Mucosa of stomach (tissue), 1 donor: ENCODE results near the gene NUDT3.

ENCODE experiments used
- H3K27me3 ChIP-seq: one replicate; pipeline ENCODE4 v1.7.0; 2013; ENCODE audit warnings: mild to moderate bottlenecking, low read length; ENCODE audit not compliant: control insufficient read depth, insufficient read depth
- H3K36me3 ChIP-seq: one replicate; pipeline ENCODE4 v1.7.0; 2013; ENCODE audit warnings: low read length; ENCODE audit not compliant: control insufficient read depth, insufficient read depth
- H3K4me1 ChIP-seq: one replicate; pipeline ENCODE4 v1.7.0; 2013; ENCODE audit warnings: mild to moderate bottlenecking, low read length; ENCODE audit not compliant: control insufficient read depth, insufficient read depth
- H3K4me3 ChIP-seq: one replicate; pipeline ENCODE4 v1.7.0; 2013; ENCODE audit warnings: low read length
- H3K9ac ChIP-seq: one replicate; pipeline ENCODE4 v1.7.0; 2013; ENCODE audit warnings: mild to moderate bottlenecking, low read length, moderate library complexity
- H3K9me3 ChIP-seq: one replicate; pipeline ENCODE4 v1.7.0; 2013; ENCODE audit warnings: mild to moderate bottlenecking, low read length, moderate library complexity; ENCODE audit not compliant: control insufficient read depth
- donor health status: Pancreatic carcinoma.

NUDT3 gene

DNA sequence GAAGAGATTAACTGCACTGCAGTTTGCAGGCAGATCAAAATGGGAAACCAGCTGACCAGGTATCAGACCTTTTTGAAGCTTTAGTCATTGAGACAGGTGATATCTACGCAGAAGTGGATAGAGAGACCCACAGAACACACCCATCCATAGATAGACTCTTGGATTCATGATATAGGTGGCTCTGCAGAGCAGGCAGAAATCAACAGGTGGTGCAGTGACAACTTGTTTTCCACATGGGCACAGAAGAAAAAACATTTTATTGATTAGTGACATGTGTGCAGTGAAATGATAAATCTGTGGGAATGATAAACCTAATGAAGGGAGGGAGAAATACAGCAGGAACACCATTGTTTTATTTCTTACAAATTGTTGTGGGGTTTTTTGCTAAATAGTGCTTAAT lies 45.2 kb downstream of the NUDT3 start:
- Histone ChIP-seq H3K27me3 (no peaks in the 10 kb centered on the region), H3K9ac (no peak overlapping the region), H3K4me1 (peaks cover 5% of the 10 kb centered on the region), H3K4me3 (no peak overlapping the region), H3K36me3 (no peaks in the 10 kb centered on the region), H3K9me3 (no peaks in the 10 kb centered on the region)

DNA sequence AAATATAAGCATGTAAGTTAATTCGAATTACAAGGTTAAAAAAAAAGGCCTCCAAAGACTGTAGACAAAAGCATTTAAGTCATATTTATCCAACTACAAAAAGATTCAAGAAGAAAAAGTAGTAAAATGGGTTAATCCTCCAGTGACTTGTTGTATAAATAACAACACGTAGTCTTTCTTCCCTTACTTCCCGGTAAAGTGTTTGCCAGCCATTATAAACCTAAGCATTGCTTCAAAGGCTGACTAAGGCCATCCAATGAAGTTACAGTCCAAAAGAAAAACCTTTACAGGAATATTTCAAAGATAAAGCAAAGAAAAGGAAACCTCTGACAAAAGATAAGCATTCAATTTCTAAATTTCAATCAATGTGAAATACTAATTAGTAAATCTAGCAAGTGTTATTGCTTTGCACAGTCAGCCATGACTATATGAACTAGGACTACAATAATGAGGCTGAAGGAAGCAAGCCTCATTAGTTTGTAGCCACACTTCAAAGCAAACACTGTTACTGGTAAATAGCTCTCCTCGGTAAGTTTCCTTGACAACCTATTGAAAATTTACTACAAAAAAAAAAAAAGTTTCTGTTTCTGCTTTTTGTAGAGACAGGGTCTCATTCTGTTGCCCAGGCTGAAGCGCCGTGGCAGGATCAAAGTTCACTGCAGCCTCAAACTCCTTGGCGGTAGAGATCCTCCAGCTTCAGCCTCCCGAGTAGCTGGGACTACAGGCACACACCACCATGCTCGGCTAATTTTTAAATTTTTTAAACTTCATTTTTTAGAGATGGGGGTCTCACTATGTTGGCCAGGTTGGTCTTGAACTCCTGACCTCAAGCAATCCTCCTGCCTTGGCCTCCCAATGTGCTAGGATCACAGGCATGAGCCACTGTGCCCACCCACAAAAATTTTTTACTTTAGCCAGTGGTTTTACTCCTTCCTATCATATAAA lies 46.0 kb downstream of the NUDT3 start:
- Histone ChIP-seq H3K36me3 (no peaks in the 10 kb centered on the region), H3K27me3 (no peaks in the 10 kb centered on the region), H3K4me3 (no peak overlapping the region), H3K9me3 (no peaks in the 10 kb centered on the region), H3K4me1 (peaks cover 14% of the 10 kb centered on the region), H3K9ac (no peak overlapping the region)

DNA sequence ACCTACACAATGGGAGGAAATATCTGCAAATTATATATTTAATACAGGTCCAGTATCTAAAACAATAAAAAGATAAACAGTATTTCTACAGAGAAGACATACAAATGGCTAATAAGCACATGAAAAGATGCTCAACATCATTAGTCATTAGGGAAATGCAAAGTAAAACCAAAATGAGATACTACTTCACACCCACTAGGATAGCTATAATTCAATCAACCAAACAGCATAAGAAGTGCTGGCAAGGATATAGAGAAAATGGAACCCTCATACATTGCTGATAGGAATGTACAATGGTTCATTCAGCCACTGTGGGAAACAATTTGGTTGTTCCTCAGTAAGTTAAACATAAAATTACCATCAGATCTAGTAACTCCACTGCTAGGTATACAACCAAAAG lies 48.7 kb downstream of the NUDT3 start:
- peaks cover 35% of the 10 kb centered on the region for H3K4me1 ChIP-seq
- no peak overlapping the region for H3K9ac ChIP-seq
- H3K4me3 ChIP-seq, result no peak overlapping the region
- no peaks in the 10 kb centered on the region for H3K36me3 ChIP-seq
- no peaks in the 10 kb centered on the region for H3K27me3 ChIP-seq
- no peaks in the 10 kb centered on the region for H3K9me3 ChIP-seq

DNA sequence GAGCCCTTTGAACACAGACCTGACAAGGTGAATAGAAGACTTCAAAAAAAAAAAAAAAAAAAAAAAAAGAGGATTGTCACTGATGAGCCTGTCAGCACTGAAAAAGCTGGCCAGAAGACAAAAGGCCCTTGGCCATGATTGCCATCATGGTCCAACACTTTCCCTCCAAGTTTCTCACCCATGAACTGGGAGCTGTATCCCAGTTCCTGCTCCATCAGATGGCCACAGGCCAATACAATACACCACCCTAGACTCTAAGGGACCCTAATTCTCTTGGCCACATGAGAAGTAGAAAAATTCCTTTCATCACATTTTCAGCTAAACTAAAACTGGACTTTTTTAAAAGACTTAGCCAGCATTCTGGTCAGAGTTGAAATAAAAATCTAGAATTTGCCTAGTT lies 50.2 kb downstream of the NUDT3 start:
- Histone ChIP-seq H3K9ac (no peak overlapping the region), H3K9me3 (no peaks in the 10 kb centered on the region), H3K4me1 (peaks cover 35% of the 10 kb centered on the region), H3K27me3 (no peaks in the 10 kb centered on the region), H3K36me3 (no peaks in the 10 kb centered on the region), H3K4me3 (no peak overlapping the region)

DNA sequence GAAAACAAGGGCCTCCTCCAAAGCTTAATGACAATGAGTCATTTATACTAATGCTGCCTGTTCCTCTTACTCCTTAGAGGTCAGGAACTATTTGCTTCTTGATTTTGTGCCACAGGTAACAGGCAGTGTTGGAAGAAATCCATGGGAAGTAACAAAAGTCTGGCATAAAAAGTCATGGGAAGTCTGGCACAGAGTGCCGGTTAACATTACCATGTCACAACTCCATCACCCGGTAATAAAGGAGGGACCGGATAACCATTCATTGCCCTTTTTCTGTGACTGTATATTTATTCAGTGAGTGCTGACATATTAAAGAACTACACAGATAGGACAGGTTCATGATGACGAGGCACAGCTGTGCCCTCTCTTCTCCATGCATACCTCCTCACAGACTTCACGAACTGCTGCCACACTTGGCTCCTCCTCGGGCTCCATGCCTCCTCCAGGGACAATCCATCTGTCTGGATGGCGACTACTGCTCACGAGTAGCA lies 50.9 kb downstream of the NUDT3 start:
- H3K4me1 ChIP-seq, result peaks cover 34% of the 10 kb centered on the region
- no peaks in the 10 kb centered on the region for H3K27me3 ChIP-seq
- no peak overlapping the region for H3K4me3 ChIP-seq
- H3K9me3 ChIP-seq, result no peaks in the 10 kb centered on the region
- no peak overlapping the region for H3K9ac ChIP-seq
- no peaks in the 10 kb centered on the region for H3K36me3 ChIP-seq

DNA sequence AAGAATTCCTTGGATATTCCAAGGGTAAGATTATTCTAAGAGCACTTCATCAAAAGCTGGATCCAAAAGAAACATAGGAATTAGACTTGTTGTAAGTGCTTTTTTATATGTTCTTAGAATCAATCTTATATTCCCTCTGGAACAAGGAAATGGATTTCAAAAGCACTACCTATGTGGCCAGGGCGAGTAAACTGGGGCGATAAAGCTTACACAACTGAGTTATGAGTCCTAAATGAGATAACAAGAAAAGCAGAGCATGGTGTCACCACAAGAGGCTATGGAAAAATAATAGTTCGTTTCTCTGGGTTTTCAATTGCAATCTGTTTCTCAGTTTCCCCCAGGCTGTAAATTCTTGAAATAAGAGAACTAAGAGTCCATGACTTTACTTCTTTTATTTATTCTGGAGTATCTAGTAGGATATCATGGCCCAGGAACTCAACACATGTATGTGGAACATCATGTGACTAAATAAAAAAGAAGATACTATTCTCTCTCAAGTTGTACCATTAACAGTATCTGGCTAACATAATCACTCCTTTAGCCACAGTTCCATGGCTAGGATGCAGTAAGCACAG lies 51.5 kb downstream of the NUDT3 start:
- H3K9me3 ChIP-seq, result no peaks in the 10 kb centered on the region
- H3K9ac ChIP-seq, result no peak overlapping the region
- H3K36me3 ChIP-seq, result no peaks in the 10 kb centered on the region
- H3K27me3 ChIP-seq, result no peaks in the 10 kb centered on the region
- peaks cover 34% of the 10 kb centered on the region for H3K4me1 ChIP-seq
- no peak overlapping the region for H3K4me3 ChIP-seq

DNA sequence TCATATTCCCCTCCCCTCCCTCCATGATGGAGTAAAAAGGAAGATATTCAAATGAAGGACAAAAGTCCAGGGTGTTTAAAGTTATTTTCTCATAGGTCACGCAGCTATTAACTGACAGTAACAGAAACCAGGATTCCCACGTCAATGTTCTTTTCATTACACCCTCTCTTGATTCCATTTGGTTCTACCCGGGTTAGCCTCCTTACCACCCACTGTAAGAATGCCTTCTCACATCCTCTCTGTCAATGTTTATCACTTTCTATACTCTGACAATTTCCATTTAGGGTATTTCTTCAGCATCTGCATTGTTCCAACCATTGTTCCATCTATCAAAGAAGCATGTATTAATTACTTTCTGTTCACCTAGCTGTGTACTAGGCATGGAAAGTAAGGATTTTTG lies 52.1 kb downstream of the NUDT3 start:
- no peaks in the 10 kb centered on the region for H3K9me3 ChIP-seq
- H3K4me3 ChIP-seq, result no peak overlapping the region
- H3K9ac ChIP-seq, result no peak overlapping the region
- H3K36me3 ChIP-seq, result no peaks in the 10 kb centered on the region
- no peaks in the 10 kb centered on the region for H3K27me3 ChIP-seq
- H3K4me1 ChIP-seq, result peaks cover 34% of the 10 kb centered on the region

DNA sequence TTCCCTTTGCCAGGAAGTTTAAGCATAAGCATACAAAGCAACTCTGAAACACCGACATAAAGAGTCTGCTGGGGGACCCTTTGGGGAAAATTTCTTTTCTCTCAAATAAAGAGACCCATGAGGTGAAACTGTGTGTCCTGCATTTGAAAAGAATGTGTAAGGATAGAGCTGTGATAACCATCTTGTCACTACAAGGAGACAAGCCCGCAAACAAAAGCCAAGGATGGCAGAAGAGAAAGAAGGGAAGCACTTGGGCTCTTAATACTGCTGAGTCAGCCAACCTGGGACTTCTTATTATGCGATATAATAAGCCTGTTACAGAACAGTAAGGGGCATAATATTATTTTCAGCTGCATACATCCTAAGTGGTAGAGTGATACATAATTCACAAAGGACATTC lies 52.5 kb downstream of the NUDT3 start:
- Histone ChIP-seq H3K9me3 (no peaks in the 10 kb centered on the region), H3K4me1 (peaks cover 34% of the 10 kb centered on the region), H3K36me3 (no peaks in the 10 kb centered on the region), H3K27me3 (no peaks in the 10 kb centered on the region), H3K4me3 (no peak overlapping the region), H3K9ac (no peak overlapping the region)

DNA sequence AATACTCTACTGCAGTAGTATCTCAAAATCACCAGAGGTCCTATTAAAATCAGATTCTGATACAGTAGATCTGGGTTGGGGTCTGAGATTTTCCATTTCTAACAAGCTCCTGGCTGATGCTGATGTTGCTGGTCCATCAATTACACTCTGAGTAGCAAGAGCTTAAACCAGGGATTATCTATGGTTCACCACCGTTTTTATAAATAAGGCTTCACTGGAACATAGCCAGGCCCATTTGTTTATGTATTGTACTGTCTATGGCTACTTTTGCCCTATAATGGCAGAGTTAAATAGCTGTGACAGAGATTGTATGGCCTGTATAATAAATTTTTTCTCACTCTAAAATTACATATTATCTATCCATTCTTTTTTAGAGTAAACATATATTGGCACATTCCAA lies 53.0 kb downstream of the NUDT3 start:
- H3K4me1 ChIP-seq, result peaks cover 34% of the 10 kb centered on the region
- no peaks in the 10 kb centered on the region for H3K36me3 ChIP-seq

DNA sequence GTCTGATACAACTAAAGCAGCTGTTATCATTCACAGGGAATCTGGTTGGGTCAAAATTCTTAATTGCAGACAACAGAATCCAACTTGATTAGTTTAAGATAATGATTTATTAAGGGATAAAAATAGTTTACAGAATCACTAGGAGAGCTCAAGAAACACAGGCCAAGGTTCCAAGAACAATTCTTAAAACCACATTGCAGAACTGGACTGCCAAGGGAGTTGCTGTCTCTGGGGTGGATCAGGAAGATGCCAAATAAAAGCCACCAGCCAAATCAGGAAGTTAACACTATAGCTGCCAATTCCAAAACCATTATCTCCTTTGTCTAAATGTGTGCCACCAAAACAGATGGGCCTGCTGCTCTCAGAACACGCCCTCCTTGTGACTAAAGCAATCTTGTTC lies 53.7 kb downstream of the NUDT3 start:
- Histone ChIP-seq H3K4me3 (no peak overlapping the region), H3K9ac (no peak overlapping the region), H3K9me3 (no peaks in the 10 kb centered on the region), H3K27me3 (no peaks in the 10 kb centered on the region), H3K4me1 (peaks cover 34% of the 10 kb centered on the region), H3K36me3 (no peaks in the 10 kb centered on the region)

More for the DNA sequence above, 53.0 kb downstream of the NUDT3 start:
- H3K9me3 ChIP-seq, result no peaks in the 10 kb centered on the region
- H3K4me3 ChIP-seq, result no peak overlapping the region
- no peaks in the 10 kb centered on the region for H3K27me3 ChIP-seq
- H3K9ac ChIP-seq, result no peak overlapping the region

DNA sequence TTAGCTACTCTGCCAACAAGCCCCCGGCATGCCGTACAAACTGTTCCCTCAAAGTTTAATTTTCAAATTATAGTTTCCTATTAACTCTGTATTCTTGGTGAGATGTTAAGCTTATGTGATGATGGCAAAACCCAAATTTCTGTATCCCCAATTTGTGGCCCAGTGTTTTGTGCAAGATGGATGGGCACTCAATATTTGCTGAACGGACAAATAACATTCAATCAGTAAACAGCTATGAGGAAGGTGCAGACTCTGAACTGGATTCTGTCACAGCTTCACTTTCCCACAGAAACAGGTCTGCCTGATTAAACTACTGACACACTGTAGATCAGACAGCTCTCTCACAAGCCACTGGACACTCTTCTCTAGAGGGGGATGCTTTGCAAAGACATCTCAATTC lies 54.1 kb downstream of the NUDT3 start:
- H3K4me1 ChIP-seq, result peaks cover 34% of the 10 kb centered on the region
- H3K4me3 ChIP-seq, result no peak overlapping the region
- no peaks in the 10 kb centered on the region for H3K36me3 ChIP-seq
- no peaks in the 10 kb centered on the region for H3K9me3 ChIP-seq
- H3K27me3 ChIP-seq, result no peaks in the 10 kb centered on the region
- H3K9ac ChIP-seq, result no peak overlapping the region

DNA sequence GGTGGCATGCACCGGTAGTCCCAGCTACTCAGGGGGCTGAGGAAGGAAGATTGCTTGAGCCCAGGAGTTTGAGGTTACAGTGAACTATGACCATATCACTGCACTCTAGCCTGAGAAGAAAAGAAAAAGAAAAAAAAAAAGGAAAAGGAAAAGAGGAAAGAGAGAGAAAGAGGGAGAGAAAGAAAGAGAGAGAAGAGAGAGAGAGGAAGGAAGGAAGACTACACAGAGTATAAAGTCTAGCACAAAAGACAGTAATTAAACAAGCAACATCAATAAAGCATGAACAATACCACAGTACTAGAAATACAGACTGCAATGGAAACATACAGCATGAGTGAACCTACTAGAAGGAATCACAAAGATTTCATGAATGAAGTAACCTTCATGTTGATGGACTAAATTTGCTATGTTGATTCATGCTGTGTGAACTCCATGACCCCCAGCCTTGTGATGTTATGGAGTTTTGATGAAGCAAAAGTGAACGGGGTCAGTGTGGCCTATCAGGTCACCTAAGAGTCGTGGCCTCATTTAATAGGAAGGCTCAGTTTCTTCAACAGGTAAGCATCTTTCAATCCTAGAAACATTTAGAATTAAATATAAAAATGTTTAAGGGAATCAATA lies 57.6 kb downstream of the NUDT3 start:
- Histone ChIP-seq H3K9ac (no peak overlapping the region), H3K4me1 (peaks cover 11% of the 10 kb centered on the region), H3K4me3 (no peak overlapping the region), H3K36me3 (no peaks in the 10 kb centered on the region), H3K27me3 (no peaks in the 10 kb centered on the region), H3K9me3 (no peaks in the 10 kb centered on the region)
